Measurements from ENCODE around the gene ZSWIM5.
"Not testable (repeated sequence)": the region's sequence is repeated elsewhere in the genome, so short reads cannot be mapped to it uniquely, and the experiment has no call there.

Gene ZSWIM5

DNA sequence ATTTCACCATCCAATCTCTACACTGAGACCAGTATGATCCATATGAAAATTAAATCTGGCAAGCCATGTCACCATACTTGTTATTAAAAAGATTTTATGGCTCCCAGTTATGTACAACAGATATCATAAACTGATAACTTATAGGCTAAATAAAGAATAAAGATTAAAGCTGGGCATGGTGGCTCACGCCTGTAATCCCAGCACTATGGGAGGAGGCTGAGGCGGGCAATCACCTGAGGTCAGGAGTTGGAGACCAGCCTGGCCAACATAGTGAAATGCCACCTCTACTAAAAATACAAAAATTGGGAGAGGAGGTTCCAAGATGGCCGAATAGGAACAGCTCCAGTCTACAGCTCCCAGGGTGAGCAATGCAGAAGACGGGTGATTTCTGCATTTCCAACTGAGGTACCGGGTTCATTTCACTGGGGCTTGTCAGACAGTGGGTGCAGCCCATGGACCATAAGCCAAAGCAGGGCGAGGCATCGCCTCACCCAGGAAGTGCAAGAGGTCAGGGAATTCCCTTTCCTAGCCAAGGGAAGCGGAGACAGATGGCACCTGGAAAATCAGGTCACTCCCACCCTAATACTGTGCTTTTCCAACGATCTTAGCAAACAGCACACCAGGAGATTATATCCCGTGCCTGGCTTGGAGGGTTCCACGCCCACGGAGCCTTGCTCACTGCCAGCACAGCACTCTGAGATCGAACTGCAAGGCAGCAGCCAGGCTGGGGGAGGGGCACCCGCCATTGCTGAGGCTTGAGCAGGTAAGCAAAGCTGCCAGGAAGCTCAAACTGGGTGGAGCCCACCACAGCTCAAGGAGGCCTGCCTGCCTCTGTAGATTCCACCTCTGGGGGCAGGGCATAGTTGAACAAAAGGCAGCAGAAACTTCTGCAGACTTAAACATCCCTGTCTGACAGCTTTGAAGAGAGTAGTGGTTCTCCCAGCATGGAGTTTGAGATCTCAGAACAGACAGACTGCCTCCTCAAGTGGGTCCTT is 44.1 kb downstream of the ZSWIM5 start:
- H3K4me3 ChIP-seq (ENCODE audit: low read depth, low read length); DNase-seq (ENCODE audit: low read depth): not testable (repeated sequence)

- no peak overlapping the region for H3K4me3 ChIP-seq (ENCODE audit: low read depth, low read length)
- DNase-seq (ENCODE audit: low read depth), result no peak
- no peak for TF ChIP-seq CTCF (IDR thresholded peaks at IDR 0.05; ENCODE audit: insufficient read depth, low read depth, low read length, missing control alignments)
Observed at GRCh38 chr1:45155957-45156356, 50.4 kb downstream of the ZSWIM5 start.

DNA sequence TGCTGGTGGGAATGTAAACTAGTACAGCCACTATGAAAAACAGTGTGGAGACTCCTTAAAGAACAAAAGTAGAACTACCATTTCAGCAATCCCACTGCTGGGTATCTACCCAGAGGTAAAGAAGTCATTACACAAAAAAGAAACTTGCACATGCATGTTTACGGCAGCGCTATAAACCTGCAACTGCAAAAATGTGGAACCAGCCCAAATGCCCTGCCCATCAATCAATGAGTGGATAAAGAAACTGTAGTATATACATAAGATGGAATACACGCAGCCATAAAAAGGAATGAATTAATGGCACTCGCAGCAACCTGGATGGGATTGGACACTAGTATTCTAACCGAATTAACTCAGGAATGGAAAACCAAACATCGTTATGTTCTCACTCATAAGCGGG is 51.0 kb downstream of the ZSWIM5 start:
- TF ChIP-seq CTCF (IDR thresholded peaks at IDR 0.05; ENCODE audit: insufficient read depth, low read depth, low read length, missing control alignments), result no peak
- DNase-seq (ENCODE audit: low read depth), result no peak
- no peak overlapping the region for H3K4me3 ChIP-seq (ENCODE audit: low read depth, low read length)

- DNase-seq (ENCODE audit: low read depth), result no peak
- no peak overlapping the region for H3K4me3 ChIP-seq (ENCODE audit: low read depth, low read length)
- no peak for TF ChIP-seq CTCF (IDR thresholded peaks at IDR 0.05; ENCODE audit: insufficient read depth, low read depth, low read length, missing control alignments)
Observed at GRCh38 chr1:45152126-45152525, 54.3 kb downstream of the ZSWIM5 start.

GRCh38 chr1:45148209-45148825 is 58.1 kb downstream of the ZSWIM5 start:
- no peak for TF ChIP-seq CTCF (IDR thresholded peaks at IDR 0.05; ENCODE audit: insufficient read depth, low read depth, low read length, missing control alignments)

GRCh38 chr1:45146833-45147232 is 59.6 kb downstream of the ZSWIM5 start:
- no peak for TF ChIP-seq CTCF (IDR thresholded peaks at IDR 0.05; ENCODE audit: insufficient read depth, low read depth, low read length, missing control alignments)
- no peak overlapping the region for H3K4me3 ChIP-seq (ENCODE audit: low read depth, low read length)
- no peak for DNase-seq (ENCODE audit: low read depth)

More at GRCh38 chr1:45148209-45148825, 58.1 kb downstream of the ZSWIM5 start:
- H3K4me3 ChIP-seq (ENCODE audit: low read depth, low read length), result no peak overlapping the region
- DNase-seq (ENCODE audit: low read depth), result no peak

DNA sequence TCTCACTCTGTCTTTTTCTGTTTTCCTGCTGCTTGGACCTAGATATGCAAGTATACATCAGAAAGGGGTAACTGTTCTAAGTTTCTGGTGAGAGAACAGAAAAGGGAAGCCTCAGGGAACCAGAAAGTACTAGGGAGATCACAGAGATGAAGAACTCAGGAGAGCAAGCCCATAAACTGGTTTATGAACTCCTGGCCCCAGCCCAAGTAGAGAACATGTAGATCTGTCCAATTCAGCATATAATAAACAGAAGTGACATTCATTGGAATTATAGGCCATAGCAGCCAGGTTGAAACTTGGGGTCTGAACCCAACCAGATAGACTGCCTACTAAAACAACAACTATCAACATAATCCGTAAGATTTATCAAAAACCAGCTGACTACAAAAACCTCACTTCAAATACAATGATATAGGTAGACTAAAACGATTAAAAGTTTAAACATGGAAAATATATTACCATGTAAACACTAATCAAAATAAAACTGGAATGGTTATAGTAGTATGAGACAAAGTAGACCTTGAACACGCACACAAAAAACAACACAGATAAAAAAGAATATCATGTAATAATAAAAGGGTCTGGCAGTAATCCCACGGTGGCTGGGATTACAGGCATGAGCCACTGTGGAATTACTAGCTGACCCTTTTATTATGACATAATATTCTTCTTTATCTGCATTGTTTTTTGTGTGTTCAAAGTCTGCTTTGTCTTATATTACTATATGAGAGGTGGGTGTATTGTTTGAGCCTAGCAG is 65.0 kb downstream of the ZSWIM5 start:
- no peak for DNase-seq (ENCODE audit: low read depth)
- no peak overlapping the region for H3K4me3 ChIP-seq (ENCODE audit: low read depth, low read length)
- TF ChIP-seq CTCF (IDR thresholded peaks at IDR 0.05; ENCODE audit: insufficient read depth, low read depth, low read length, missing control alignments), result no peak
